K562 (cell line): ENCODE data around the gene USPL1. TPM values are rescaled to one million over a fixed set of nuclear protein-coding genes. Genes with fewer than 3 reads are reported as not detected.

Source experiments
- ARID3B ChIP-seq: fragments of 250-450 bp; sonication (Bioruptor Pico); IDR thresholded peaks from 2 replicates; pipeline ENCODE4 v1.4.0; 2020; ENCODE audit warnings: borderline replicate concordance
- ARID4B ChIP-seq: sonication (generic); formaldehyde crosslinking; IDR thresholded peaks from 2 replicates; pipeline ENCODE4 v1.8.0; 2022; ENCODE audit warnings: mild to moderate bottlenecking, missing genetic modification reagents
- CHD7 ChIP-seq: fragments of 200-600 bp; sonication (generic); IDR thresholded peaks from one replicate; pipeline ENCODE4 v1.6.1; 2012; ENCODE audit warnings: mild to moderate bottlenecking, low read depth, low read length, inconsistent platforms
- DDX20 ChIP-seq: fragments of 450-650 bp; IDR thresholded peaks from 2 replicates; pipeline ENCODE4 v1.6.1; 2016; ENCODE audit warnings: missing genetic modification characterization, low read depth, mild to moderate bottlenecking, missing compliant biosample characterization, moderate library complexity
- MYNN ChIP-seq, 2 experiments: sonication (generic); formaldehyde crosslinking in 1 of 2; IDR thresholded peaks; 2 replicates each; pipeline versions ENCODE4 v1.5.0 to v1.6.1; 2016 to 2020; ENCODE audit warnings: antibody characterized with exemption in 1 of 2, missing genetic modification reagents in 1 of 2
- NFYB ChIP-seq: IDR thresholded peaks from 2 replicates; pipeline ENCODE4 v1.6.1; 2011; ENCODE audit warnings: mild to moderate bottlenecking, moderate library complexity; ENCODE audit not compliant: insufficient read length; ENCODE audit errors: extremely low read depth
- ZNF146 ChIP-seq: IDR thresholded peaks from one replicate; pipeline ENCODE4 v1.6.1; 2018; ENCODE audit warnings: missing compliant biosample characterization; ENCODE audit not compliant: unreplicated experiment
- ZNF217 ChIP-seq: sonication (generic); formaldehyde crosslinking; IDR thresholded peaks from 2 replicates; pipeline ENCODE4 v1.8.0; 2022; ENCODE audit warnings: mild to moderate bottlenecking, missing genetic modification reagents
- ZNF24 ChIP-seq: fragments of 450-650 bp; IDR thresholded peaks from 2 replicates; pipeline ENCODE4 v1.6.1; 2016
- polyA plus RNA-seq, 8 experiments: library from polyadenylated mRNA; depleted of rRNA in 4 of 8; stranded (reverse) in 5 of 8; unstranded in 3 of 8; fragments of >200 nt; fragmentation: Nextera tagmentation in 2 of 8; fragmentation: Illumina TruSeq in 1 of 8; extraction: Ambion mirVana in 2 of 8; extraction: Trizol in 1 of 8; gene quantifications; 2 replicates each; pipeline versions ENCODE4 v1.2.1 to v1.2.3, GENCODE V29; 2011 to 2014; ENCODE audit warnings: inconsistent platforms in 1 of 8, missing spikeins in 1 of 8
- total RNA-seq, 7 experiments: library from RNA; depleted of rRNA in 6 of 7; stranded (reverse); fragments of >200 nt in 6 of 7; fragmentation: Illumina TruSeq in 2 of 7; extraction: Trizol in 2 of 7; gene quantifications; 2 replicates each; pipeline versions ENCODE4 v1.2.1 to v1.2.3, GENCODE V29; 2011 to 2021; ENCODE audit warnings: low replicate concordance in 1 of 7

USPL1 gene
- total and polyA plus RNA-seq, 9 of the 15 experiments (the other 6 are each of a cell fraction or from before 2014, with no cell fraction given): 5.5 to 18.0 (median 12.0) TPM

GRCh38 chr13:30673669-30674521 lies 56.2 kb downstream of the USPL1 start (continued):
- TF ChIP-seq CHD7 (no peak), ARID4B (CRISPR knock-in tag) (no peak), MYNN (IDR thresholded peaks at IDR 0.05) (no peak), MYNN (CRISPR knock-in tag; IDR thresholded peaks at IDR 0.05) (no peak), ZNF24 (no peak), DDX20 (tag) (no peak), ZNF146 (no peak), ZNF217 (CRISPR knock-in tag) (no peak), ARID3B (no peak), NFYB (no peak)
